ENCODE data around the gene ZNF385B.

ZNF385B gene

GRCh38 chr2:179843541-179843940 is 17.9 kb downstream of the ZNF385B start:
- TF ChIP-seq CTCF (IDR thresholded peaks at IDR 0.05; ENCODE audit: insufficient read depth, low read depth, low read length, missing control alignments): no peak
- no peak overlapping the region for H3K4me3 ChIP-seq (ENCODE audit: low read depth, low read length)

GRCh38 chr2:179842498-179843153 is 18.8 kb downstream of the ZNF385B start:
- H3K4me3 ChIP-seq (ENCODE audit: low read depth, low read length): no peak overlapping the region
- peak; percentile 32 for DNase-seq (ENCODE audit: low read depth)

More at GRCh38 chr2:179843541-179843940, 17.9 kb downstream of the ZNF385B start:
- DNase-seq (ENCODE audit: low read depth): no peak

GRCh38 chr2:179840840-179841239 is 20.6 kb downstream of the ZNF385B start:
- DNase-seq (ENCODE audit: low read depth): no peak
- H3K4me3 ChIP-seq (ENCODE audit: low read depth, low read length): no peak overlapping the region
- no peak for TF ChIP-seq CTCF (IDR thresholded peaks at IDR 0.05; ENCODE audit: insufficient read depth, low read depth, low read length, missing control alignments)

More at GRCh38 chr2:179842498-179843153, 18.8 kb downstream of the ZNF385B start:
- peak; percentile 40 for TF ChIP-seq CTCF (IDR thresholded peaks at IDR 0.05; ENCODE audit: insufficient read depth, low read depth, low read length, missing control alignments)

- H3K4me3 ChIP-seq (ENCODE audit: low read depth, low read length): no peak overlapping the region
- TF ChIP-seq CTCF (IDR thresholded peaks at IDR 0.05; ENCODE audit: insufficient read depth, low read depth, low read length, missing control alignments): no peak
- DNase-seq (ENCODE audit: low read depth): no peak
Observed at GRCh38 chr2:179837408-179837807, 24.0 kb downstream of the ZNF385B start.

- H3K4me3 ChIP-seq (ENCODE audit: low read depth, low read length): no peak overlapping the region
- no peak for DNase-seq (ENCODE audit: low read depth)
- no peak for TF ChIP-seq CTCF (IDR thresholded peaks at IDR 0.05; ENCODE audit: insufficient read depth, low read depth, low read length, missing control alignments)
Observed at GRCh38 chr2:179830043-179830787, 31.2 kb downstream of the ZNF385B start.

GRCh38 chr2:179826297-179826696 is 35.1 kb downstream of the ZNF385B start:
- H3K4me3 ChIP-seq (ENCODE audit: low read depth, low read length): no peak overlapping the region
- DNase-seq (ENCODE audit: low read depth): no peak
- no peak for TF ChIP-seq CTCF (IDR thresholded peaks at IDR 0.05; ENCODE audit: insufficient read depth, low read depth, low read length, missing control alignments)

Measured in GM12865 (cell line).